Neural progenitor cell (in vitro differentiated cells): Measurements from ENCODE around the gene SAC3D1. TPM values are rescaled to one million over a fixed set of nuclear protein-coding genes. Genes with fewer than 3 reads are reported as not detected.

ENCODE experiments used
- DNase-seq: peaks from one replicate; pipeline ENCODE4 v3.0.0-alpha.2; 2016; ENCODE audit warnings: low spot score
- H2AFZ ChIP-seq: fragments of 200-600 bp; sonication (generic); replicated peaks from 2 replicates; pipeline ENCODE4 v1.6.1; 2016; ENCODE audit warnings: antibody characterized with exemption
- H3F3A ChIP-seq: fragments of 200-600 bp; sonication (generic); 2 replicates; pipeline ENCODE4 v1.6.1; 2016; ENCODE audit warnings: antibody characterized with exemption, low read depth
- H3K27ac ChIP-seq: fragments of 200-600 bp; sonication (generic); 2 replicates; pipeline ENCODE4 v1.5.1; 2016; ENCODE audit warnings: mild to moderate bottlenecking
- H3K27me3 ChIP-seq: fragments of 200-600 bp; sonication (generic); 2 replicates; pipeline ENCODE4 v1.6.1; 2016; ENCODE audit warnings: mild to moderate bottlenecking, moderate library complexity
- H3K36me3 ChIP-seq: fragments of 200-600 bp; sonication (generic); 2 replicates; pipeline ENCODE4 v1.5.1; 2016
- H3K4me1 ChIP-seq: fragments of 200-600 bp; sonication (generic); 2 replicates; pipeline ENCODE4 v1.6.1; 2016; ENCODE audit warnings: mixed run types
- H3K4me2 ChIP-seq: fragments of 200-600 bp; sonication (generic); 2 replicates; pipeline ENCODE4 v1.6.1; 2016
- H3K4me3 ChIP-seq: fragments of 200-600 bp; sonication (generic); 2 replicates; pipeline ENCODE4 v1.5.1; 2016
- H3K79me2 ChIP-seq: fragments of 200-600 bp; sonication (generic); 2 replicates; pipeline ENCODE4 v1.6.1; 2016; ENCODE audit warnings: low read depth
- H3K9ac ChIP-seq: fragments of 200-600 bp; sonication (generic); 2 replicates; pipeline ENCODE4 v1.6.1; 2016
- H3K9me3 ChIP-seq: fragments of 200-600 bp; sonication (generic); 2 replicates; pipeline ENCODE4 v1.5.1; 2016; ENCODE audit warnings: low read depth
- H4K20me1 ChIP-seq: fragments of 200-600 bp; sonication (generic); 2 replicates; pipeline ENCODE4 v1.6.1; 2016; ENCODE audit warnings: low read depth
- H3K27ac Mint-ChIP-seq: 3 replicates; pipeline ENCODE4 v1.8.0; 2021; ENCODE audit warnings: mixed read lengths
- H3K27me3 Mint-ChIP-seq: 2 replicates; pipeline ENCODE4 v1.8.0; 2022; ENCODE audit warnings: low read depth, mild to moderate bottlenecking, inconsistent platforms, moderate library complexity, mixed read lengths; ENCODE audit not compliant: insufficient read depth
- H3K36me3 Mint-ChIP-seq: 3 replicates; pipeline ENCODE4 v1.8.0; 2021; ENCODE audit warnings: mixed read lengths
- H3K4me1 Mint-ChIP-seq: 3 replicates; pipeline ENCODE4 v1.8.0; 2021; ENCODE audit warnings: mixed read lengths
- H3K4me3 Mint-ChIP-seq: 3 replicates; pipeline ENCODE4 v1.8.0; 2021; ENCODE audit warnings: mild to moderate bottlenecking, moderate library complexity, mixed read lengths
- H3K9me3 Mint-ChIP-seq: 3 replicates; pipeline ENCODE4 v1.8.0; 2020; ENCODE audit warnings: mixed read lengths
- EZH2 ChIP-seq: fragments of 200-600 bp; sonication (generic); IDR thresholded peaks from 2 replicates; pipeline ENCODE4 v1.6.1; 2017; ENCODE audit warnings: antibody characterized with exemption, mild to moderate bottlenecking, moderate library complexity
- EZH2phosphoT487 ChIP-seq: fragments of 200-600 bp; sonication (generic); IDR thresholded peaks from 2 replicates; pipeline ENCODE4 v1.6.1; 2017; ENCODE audit warnings: antibody characterized with exemption
- total RNA-seq: library from RNA; depleted of rRNA; stranded (reverse); fragments of >200 nt; gene quantifications from 2 replicates; pipeline ENCODE4 v1.2.3, GENCODE V29; 2015; ENCODE audit warnings: low replicate concordance
- TF ChIP-seq, protein P1 (sequence below): fragments of 200-600 bp; sonication (generic); IDR thresholded peaks from 2 replicates; pipeline ENCODE4 v1.5.1; 2017; ENCODE audit warnings: antibody characterized with exemption, mild to moderate bottlenecking

Gene SAC3D1
- total RNA-seq, 1 donor from 2014 or later = 3.0 TPM

DNA sequence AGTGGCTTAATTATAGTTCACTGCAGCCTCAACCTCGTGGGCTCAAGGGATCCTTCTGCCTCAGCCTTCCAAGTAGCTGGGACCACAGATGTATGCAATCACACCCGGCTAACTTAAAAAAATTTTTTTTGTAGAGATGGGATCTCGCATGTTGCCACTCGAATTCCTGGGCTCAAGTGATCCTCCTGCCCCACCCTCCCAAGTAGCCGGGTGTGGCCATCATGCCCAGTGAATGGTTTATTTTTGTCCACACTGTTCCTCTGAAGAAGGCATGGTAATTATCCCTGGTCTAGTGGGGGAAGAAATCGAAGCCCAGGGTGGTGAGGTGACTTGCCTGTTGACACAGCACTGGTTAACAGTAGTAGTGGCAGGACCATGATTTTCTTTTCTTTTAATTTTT is 1.9 kb downstream of the SAC3D1 start:
- H3K36me3 ChIP-seq = no peaks in the 10 kb centered on the region
- H3K4me2 ChIP-seq = no peak overlapping the region
- no peak overlapping the region for H3K27ac Mint-ChIP-seq

DNA sequence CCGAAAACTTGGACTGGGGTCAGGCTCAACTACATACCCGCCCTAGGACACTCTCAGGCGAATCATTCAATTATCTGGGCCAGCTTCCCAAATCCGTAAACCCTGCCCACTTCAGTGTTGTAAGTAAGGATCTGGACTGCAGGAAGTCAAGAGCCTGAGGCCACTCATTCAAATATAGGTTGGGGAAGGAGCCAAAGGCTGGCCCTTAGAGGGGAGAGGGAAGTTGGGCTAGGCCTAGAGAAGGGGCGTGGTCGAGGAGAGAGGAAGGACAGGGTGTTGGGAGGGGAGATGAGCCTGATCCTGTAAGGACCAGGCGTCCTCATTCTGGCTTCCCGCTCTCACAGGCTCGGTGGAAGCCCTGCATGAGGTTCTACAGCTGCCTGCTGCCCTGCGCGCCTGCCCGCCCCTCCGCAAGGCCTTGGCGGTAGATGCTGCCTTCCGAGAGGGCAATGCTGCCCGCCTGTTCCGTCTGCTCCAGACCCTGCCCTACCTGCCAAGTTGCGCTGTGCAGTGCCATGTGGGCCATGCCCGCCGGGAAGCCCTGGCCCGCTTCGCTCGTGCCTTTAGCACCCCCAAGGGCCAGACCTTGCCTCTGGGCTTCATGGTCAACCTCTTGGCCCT is 3.0 kb downstream of the SAC3D1 start:
- TF ChIP-seq EZH2phosphoT487 (no peak), EZH2 (no peak)
- TF ChIP-seq, protein P1, sequence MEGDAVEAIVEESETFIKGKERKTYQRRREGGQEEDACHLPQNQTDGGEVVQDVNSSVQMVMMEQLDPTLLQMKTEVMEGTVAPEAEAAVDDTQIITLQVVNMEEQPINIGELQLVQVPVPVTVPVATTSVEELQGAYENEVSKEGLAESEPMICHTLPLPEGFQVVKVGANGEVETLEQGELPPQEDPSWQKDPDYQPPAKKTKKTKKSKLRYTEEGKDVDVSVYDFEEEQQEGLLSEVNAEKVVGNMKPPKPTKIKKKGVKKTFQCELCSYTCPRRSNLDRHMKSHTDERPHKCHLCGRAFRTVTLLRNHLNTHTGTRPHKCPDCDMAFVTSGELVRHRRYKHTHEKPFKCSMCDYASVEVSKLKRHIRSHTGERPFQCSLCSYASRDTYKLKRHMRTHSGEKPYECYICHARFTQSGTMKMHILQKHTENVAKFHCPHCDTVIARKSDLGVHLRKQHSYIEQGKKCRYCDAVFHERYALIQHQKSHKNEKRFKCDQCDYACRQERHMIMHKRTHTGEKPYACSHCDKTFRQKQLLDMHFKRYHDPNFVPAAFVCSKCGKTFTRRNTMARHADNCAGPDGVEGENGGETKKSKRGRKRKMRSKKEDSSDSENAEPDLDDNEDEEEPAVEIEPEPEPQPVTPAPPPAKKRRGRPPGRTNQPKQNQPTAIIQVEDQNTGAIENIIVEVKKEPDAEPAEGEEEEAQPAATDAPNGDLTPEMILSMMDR = no peak
- H3K27me3 Mint-ChIP-seq = peaks cover 14% of the 10 kb centered on the region
- H3K4me2 ChIP-seq = no peak overlapping the region
- no peak overlapping the region for H3K9ac ChIP-seq
- H3K27me3 ChIP-seq = no peaks in the 10 kb centered on the region
- no peaks in the 10 kb centered on the region for H3K4me1 ChIP-seq
- peaks cover 9% of the 10 kb centered on the region for H3K4me1 Mint-ChIP-seq
- H3K4me3 ChIP-seq = no peak overlapping the region
- no peak overlapping the region for H3K27ac Mint-ChIP-seq
- no peak overlapping the region for H2AFZ ChIP-seq
- H3K9me3 ChIP-seq = no peaks in the 10 kb centered on the region
- H3F3A ChIP-seq = peaks cover 8% of the 10 kb centered on the region
- H3K36me3 Mint-ChIP-seq = peaks cover 7% of the 10 kb centered on the region
- peaks cover 17% of the 10 kb centered on the region for H4K20me1 ChIP-seq
- peaks cover 15% of the 10 kb centered on the region for H3K79me2 ChIP-seq
- no peak for DNase-seq
- no peaks in the 10 kb centered on the region for H3K9me3 Mint-ChIP-seq
- H3K27ac ChIP-seq = no peak overlapping the region
- H3K4me3 Mint-ChIP-seq = peak overlapping the region; percentile 41
- H3K36me3 ChIP-seq = no peaks in the 10 kb centered on the region

More for the DNA sequence above, 1.9 kb downstream of the SAC3D1 start:
- H3K36me3 Mint-ChIP-seq = peaks cover 7% of the 10 kb centered on the region
- no peak overlapping the region for H3K9ac ChIP-seq
- no peaks in the 10 kb centered on the region for H3K4me1 ChIP-seq
- H3K4me3 ChIP-seq = no peak overlapping the region
- TF ChIP-seq EZH2 = no peak
- no peak for TF ChIP-seq EZH2phosphoT487
- TF ChIP-seq, protein P1 = no peak
- DNase-seq = no peak
- H3K79me2 ChIP-seq = peaks cover 15% of the 10 kb centered on the region
- H3K9me3 Mint-ChIP-seq = no peaks in the 10 kb centered on the region
- peaks cover 9% of the 10 kb centered on the region for H3K4me1 Mint-ChIP-seq
- H3K9me3 ChIP-seq = no peaks in the 10 kb centered on the region
- H3K27me3 ChIP-seq = no peaks in the 10 kb centered on the region
- peaks cover 14% of the 10 kb centered on the region for H3K27me3 Mint-ChIP-seq
- no peak overlapping the region for H2AFZ ChIP-seq
- H4K20me1 ChIP-seq = peaks cover 17% of the 10 kb centered on the region
- H3F3A ChIP-seq = peaks cover 8% of the 10 kb centered on the region
- peak overlapping the region; percentile 93 for H3K4me3 Mint-ChIP-seq
- H3K27ac ChIP-seq = no peak overlapping the region

DNA sequence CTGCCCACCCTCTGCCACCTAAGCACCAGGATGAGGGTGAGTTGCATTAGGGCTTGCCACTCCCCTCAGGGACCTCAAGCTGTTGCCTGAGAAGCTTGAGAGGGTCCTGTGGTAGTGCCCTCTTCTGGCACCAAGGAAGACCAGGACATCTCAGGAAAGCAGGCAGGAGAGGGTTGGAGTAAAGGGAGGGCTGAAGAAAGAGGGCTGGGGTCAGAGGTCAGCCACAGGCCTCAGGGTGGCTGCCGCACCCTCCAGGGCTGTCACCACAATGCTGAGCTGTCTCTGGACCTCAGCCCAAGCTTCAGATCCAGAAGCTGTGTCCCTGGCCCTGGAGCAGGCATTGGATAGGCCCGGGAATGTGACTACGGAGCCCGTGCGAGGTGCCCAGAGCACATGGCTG is 4.1 kb downstream of the SAC3D1 start:
- Histone ChIP-seq H3K27me3 (no peaks in the 10 kb centered on the region), H3K4me1 (no peaks in the 10 kb centered on the region), H3K4me2 (no peak overlapping the region), H3K9ac (no peak overlapping the region), H3K79me2 (peaks cover 15% of the 10 kb centered on the region), H3F3A (peaks cover 6% of the 10 kb centered on the region), H3K36me3 (no peaks in the 10 kb centered on the region), H3K4me3 (no peak overlapping the region), H4K20me1 (peaks cover 17% of the 10 kb centered on the region), H3K27ac (no peak overlapping the region), H3K9me3 (no peaks in the 10 kb centered on the region), H2AFZ (no peak overlapping the region)
- Mint-ChIP-seq H3K27ac (no peak overlapping the region), H3K4me1 (peaks cover 9% of the 10 kb centered on the region), H3K36me3 (peaks cover 7% of the 10 kb centered on the region), H3K27me3 (peaks cover 14% of the 10 kb centered on the region), H3K4me3 (no peak overlapping the region), H3K9me3 (no peaks in the 10 kb centered on the region)
- TF ChIP-seq, protein P1 = no peak
- TF ChIP-seq EZH2 = no peak
- TF ChIP-seq EZH2phosphoT487 = no peak
- no peak for DNase-seq
